ENCODE results near the gene P2RY14.
"Not testable (repeated sequence)": the region's sequence is repeated elsewhere in the genome, so short reads cannot be mapped to it uniquely, and the experiment has no call there.

The P2RY14 gene

GRCh38 chr3:151265166-151265565 is 13.2 kb downstream of the P2RY14 start:
- Histone ChIP-seq H3K9ac (ENCODE audit: low read depth in 1 of 2, low read length in 2 of 2) (no peak overlapping the region), H3K9me3 (ENCODE audit: control insufficient read depth in 1 of 2, low read length in 2 of 2) (no peaks in the 10 kb centered on the region), H3K27ac (ENCODE audit: low read depth, low read length) (no peak overlapping the region), H3K4me1 (ENCODE audit: control insufficient read depth in 1 of 2, insufficient read depth in 2 of 2, low read length in 2 of 2) (peaks cover 6 to 12% of the 10 kb centered on the region in 2 donors), H3K27me3 (ENCODE audit: control insufficient read depth in 1 of 2, insufficient read depth in 2 of 2, low read length in 2 of 2) (no peaks in the 10 kb centered on the region), H3K36me3 (ENCODE audit: control insufficient read depth in 1 of 2, insufficient read depth in 2 of 2, low read length in 2 of 2) (no peaks in the 10 kb centered on the region), H3K4me3 (ENCODE audit: low read depth in 1 of 2, low read length in 2 of 2) (no peak overlapping the region)

- Histone ChIP-seq H3K27ac (ENCODE audit: low read depth, low read length) (no peak overlapping the region), H3K9ac (ENCODE audit: low read depth in 1 of 2, low read length in 2 of 2) (no peak overlapping the region), H3K27me3 (ENCODE audit: control insufficient read depth in 1 of 2, insufficient read depth in 2 of 2, low read length in 2 of 2) (no peaks in the 10 kb centered on the region), H3K4me1 (ENCODE audit: control insufficient read depth in 1 of 2, insufficient read depth in 2 of 2, low read length in 2 of 2) (peaks cover 6 to 12% of the 10 kb centered on the region in 2 donors), H3K4me3 (ENCODE audit: low read depth in 1 of 2, low read length in 2 of 2) (no peak overlapping the region), H3K9me3 (ENCODE audit: control insufficient read depth in 1 of 2, low read length in 2 of 2) (no peaks in the 10 kb centered on the region), H3K36me3 (ENCODE audit: control insufficient read depth in 1 of 2, insufficient read depth in 2 of 2, low read length in 2 of 2) (no peaks in the 10 kb centered on the region)
Measured at GRCh38 chr3:151264605-151265004, 13.7 kb downstream of the P2RY14 start.

- Histone ChIP-seq H3K4me1 (ENCODE audit: control insufficient read depth in 1 of 2, insufficient read depth in 2 of 2, low read length in 2 of 2) (peaks cover 0 to 12% of the 10 kb centered on the region in 2 donors), H3K9ac (ENCODE audit: low read depth in 1 of 2, low read length in 2 of 2) (no peak overlapping the region), H3K36me3 (ENCODE audit: control insufficient read depth in 1 of 2, insufficient read depth in 2 of 2, low read length in 2 of 2) (no peaks in the 10 kb centered on the region), H3K27ac (ENCODE audit: low read depth, low read length) (no peak overlapping the region), H3K4me3 (ENCODE audit: low read depth in 1 of 2, low read length in 2 of 2) (no peak overlapping the region), H3K9me3 (ENCODE audit: control insufficient read depth in 1 of 2, low read length in 2 of 2) (no peaks in the 10 kb centered on the region), H3K27me3 (ENCODE audit: control insufficient read depth in 1 of 2, insufficient read depth in 2 of 2, low read length in 2 of 2) (no peaks in the 10 kb centered on the region)
Measured at GRCh38 chr3:151262871-151263525, 15.3 kb downstream of the P2RY14 start.

- no peak overlapping the region for H3K4me3 ChIP-seq (ENCODE audit: low read depth in 1 of 2, low read length in 2 of 2)
- H3K36me3 ChIP-seq (ENCODE audit: control insufficient read depth in 1 of 2, insufficient read depth in 2 of 2, low read length in 2 of 2): no peaks in the 10 kb centered on the region
- H3K4me1 ChIP-seq (ENCODE audit: control insufficient read depth in 1 of 2, insufficient read depth in 2 of 2, low read length in 2 of 2): peaks cover 0 to 4% of the 10 kb centered on the region in 2 donors
- no peak overlapping the region for H3K9ac ChIP-seq (ENCODE audit: low read depth in 1 of 2, low read length in 2 of 2)
- no peak overlapping the region for H3K27ac ChIP-seq (ENCODE audit: low read depth, low read length)
- no peaks in the 10 kb centered on the region for H3K9me3 ChIP-seq (ENCODE audit: control insufficient read depth in 1 of 2, low read length in 2 of 2)
- H3K27me3 ChIP-seq (ENCODE audit: control insufficient read depth in 1 of 2, insufficient read depth in 2 of 2, low read length in 2 of 2): no peaks in the 10 kb centered on the region
Measured at GRCh38 chr3:151259664-151260063, 18.7 kb downstream of the P2RY14 start.

GRCh38 chr3:151256749-151257148 is 21.6 kb downstream of the P2RY14 start:
- no peak overlapping the region for H3K27ac ChIP-seq (ENCODE audit: low read depth, low read length)
- no peak overlapping the region for H3K9ac ChIP-seq (ENCODE audit: low read depth in 1 of 2, low read length in 2 of 2)
- no peaks in the 10 kb centered on the region for H3K9me3 ChIP-seq (ENCODE audit: control insufficient read depth in 1 of 2, low read length in 2 of 2)
- H3K4me1 ChIP-seq (ENCODE audit: control insufficient read depth in 1 of 2, insufficient read depth in 2 of 2, low read length in 2 of 2): no peaks in the 10 kb centered on the region
- no peaks in the 10 kb centered on the region for H3K27me3 ChIP-seq (ENCODE audit: control insufficient read depth in 1 of 2, insufficient read depth in 2 of 2, low read length in 2 of 2)
- no peak overlapping the region for H3K4me3 ChIP-seq (ENCODE audit: low read depth in 1 of 2, low read length in 2 of 2)
- no peaks in the 10 kb centered on the region for H3K36me3 ChIP-seq (ENCODE audit: control insufficient read depth in 1 of 2, insufficient read depth in 2 of 2, low read length in 2 of 2)

GRCh38 chr3:151248772-151249337 is 29.5 kb downstream of the P2RY14 start:
- no peak overlapping the region for H3K9ac ChIP-seq (ENCODE audit: low read depth in 1 of 2, low read length in 2 of 2)
- H3K9me3 ChIP-seq (ENCODE audit: control insufficient read depth in 1 of 2, low read length in 2 of 2): no peaks in the 10 kb centered on the region
- no peak overlapping the region for H3K4me3 ChIP-seq (ENCODE audit: low read depth in 1 of 2, low read length in 2 of 2)
- H3K36me3 ChIP-seq (ENCODE audit: control insufficient read depth in 1 of 2, insufficient read depth in 2 of 2, low read length in 2 of 2): no peaks in the 10 kb centered on the region
- H3K27ac ChIP-seq (ENCODE audit: low read depth, low read length): no peak overlapping the region
- H3K4me1 ChIP-seq (ENCODE audit: control insufficient read depth in 1 of 2, insufficient read depth in 2 of 2, low read length in 2 of 2): no peaks in the 10 kb centered on the region
- no peaks in the 10 kb centered on the region for H3K27me3 ChIP-seq (ENCODE audit: control insufficient read depth in 1 of 2, insufficient read depth in 2 of 2, low read length in 2 of 2)

- not testable (repeated sequence) for H3K27me3 ChIP-seq (ENCODE audit: control insufficient read depth in 1 of 2, insufficient read depth in 2 of 2, low read length in 2 of 2); H3K27ac ChIP-seq (ENCODE audit: low read depth, low read length)
Measured at GRCh38 chr3:151242006-151242405, 36.3 kb downstream of the P2RY14 start.

GRCh38 chr3:151236736-151237135 is 41.6 kb downstream of the P2RY14 start:
- Histone ChIP-seq H3K9me3 (ENCODE audit: control insufficient read depth in 1 of 2, low read length in 2 of 2) (no peaks in the 10 kb centered on the region), H3K27ac (ENCODE audit: low read depth, low read length) (no peak overlapping the region), H3K27me3 (ENCODE audit: control insufficient read depth in 1 of 2, insufficient read depth in 2 of 2, low read length in 2 of 2) (no peaks in the 10 kb centered on the region), H3K9ac (ENCODE audit: low read depth in 1 of 2, low read length in 2 of 2) (no peak overlapping the region), H3K36me3 (ENCODE audit: control insufficient read depth in 1 of 2, insufficient read depth in 2 of 2, low read length in 2 of 2) (no peaks in the 10 kb centered on the region), H3K4me1 (ENCODE audit: control insufficient read depth in 1 of 2, insufficient read depth in 2 of 2, low read length in 2 of 2) (no peaks in the 10 kb centered on the region), H3K4me3 (ENCODE audit: low read depth in 1 of 2, low read length in 2 of 2) (no peak overlapping the region)

More at GRCh38 chr3:151242006-151242405, 36.3 kb downstream of the P2RY14 start:
- H3K9me3 ChIP-seq (ENCODE audit: control insufficient read depth in 1 of 2, low read length in 2 of 2); H3K9ac ChIP-seq (ENCODE audit: low read depth in 1 of 2, low read length in 2 of 2); H3K4me1 ChIP-seq (ENCODE audit: control insufficient read depth in 1 of 2, insufficient read depth in 2 of 2, low read length in 2 of 2); H3K4me3 ChIP-seq (ENCODE audit: low read depth in 1 of 2, low read length in 2 of 2); H3K36me3 ChIP-seq (ENCODE audit: control insufficient read depth in 1 of 2, insufficient read depth in 2 of 2, low read length in 2 of 2): not testable (repeated sequence)

GRCh38 chr3:151236316-151236715 is 42.0 kb downstream of the P2RY14 start:
- Histone ChIP-seq H3K27ac (ENCODE audit: low read depth, low read length) (no peak overlapping the region), H3K4me1 (ENCODE audit: control insufficient read depth in 1 of 2, insufficient read depth in 2 of 2, low read length in 2 of 2) (no peaks in the 10 kb centered on the region), H3K27me3 (ENCODE audit: control insufficient read depth in 1 of 2, insufficient read depth in 2 of 2, low read length in 2 of 2) (no peaks in the 10 kb centered on the region)

GRCh38 chr3:151234825-151235224 is 43.5 kb downstream of the P2RY14 start:
- no peak overlapping the region for H3K27ac ChIP-seq (ENCODE audit: low read depth, low read length)

More at GRCh38 chr3:151236316-151236715, 42.0 kb downstream of the P2RY14 start:
- H3K9ac ChIP-seq (ENCODE audit: low read depth in 1 of 2, low read length in 2 of 2): no peak overlapping the region
- no peaks in the 10 kb centered on the region for H3K36me3 ChIP-seq (ENCODE audit: control insufficient read depth in 1 of 2, insufficient read depth in 2 of 2, low read length in 2 of 2)
- no peaks in the 10 kb centered on the region for H3K9me3 ChIP-seq (ENCODE audit: control insufficient read depth in 1 of 2, low read length in 2 of 2)
- H3K4me3 ChIP-seq (ENCODE audit: low read depth in 1 of 2, low read length in 2 of 2): no peak overlapping the region

More at GRCh38 chr3:151234825-151235224, 43.5 kb downstream of the P2RY14 start:
- Histone ChIP-seq H3K9me3 (ENCODE audit: control insufficient read depth in 1 of 2, low read length in 2 of 2) (no peaks in the 10 kb centered on the region), H3K36me3 (ENCODE audit: control insufficient read depth in 1 of 2, insufficient read depth in 2 of 2, low read length in 2 of 2) (no peaks in the 10 kb centered on the region), H3K4me3 (ENCODE audit: low read depth in 1 of 2, low read length in 2 of 2) (no peak overlapping the region), H3K27me3 (ENCODE audit: control insufficient read depth in 1 of 2, insufficient read depth in 2 of 2, low read length in 2 of 2) (no peaks in the 10 kb centered on the region), H3K9ac (ENCODE audit: low read depth in 1 of 2, low read length in 2 of 2) (no peak overlapping the region), H3K4me1 (ENCODE audit: control insufficient read depth in 1 of 2, insufficient read depth in 2 of 2, low read length in 2 of 2) (no peaks in the 10 kb centered on the region)
